BE2C (cell line): ENCODE results near the gene SP6.

Experiments used
- DNase-seq: peaks from one replicate; pipeline ENCODE4 v3.0.0-alpha.2; 2020
- H3K27me3 ChIP-seq: fragments of 250-450 bp; sonication (Bioruptor Pico); 2 replicates; pipeline ENCODE4 v1.5.1; 2020; ENCODE audit warnings: mild to moderate bottlenecking
- H3K36me3 ChIP-seq: fragments of 250-450 bp; sonication (Bioruptor Pico); 2 replicates; pipeline ENCODE4 v1.5.1; 2020; ENCODE audit warnings: mild to moderate bottlenecking
- H3K4me1 ChIP-seq: fragments of 250-450 bp; sonication (Bioruptor Pico); 2 replicates; pipeline ENCODE4 v1.5.1; 2020
- H3K4me3 ChIP-seq: 2 replicates; pipeline ENCODE4 v1.5.1; 2011; ENCODE audit warnings: low read depth, low read length
- H3K9me3 ChIP-seq: fragments of 250-450 bp; sonication (Bioruptor Pico); 2 replicates; pipeline ENCODE4 v1.5.1; 2020
- CTCF ChIP-seq: IDR thresholded peaks from 2 replicates; pipeline ENCODE4 v1.5.1; 2012; ENCODE audit warnings: mild to moderate bottlenecking, low read depth, low read length

The SP6 gene

GRCh38 chr17:47853616-47854015 lies 2.7 kb upstream of the SP6 start:
- DNase-seq = no peak
- H3K36me3 ChIP-seq = no peaks in the 10 kb centered on the region
- peaks cover 98% of the 10 kb centered on the region for H3K27me3 ChIP-seq
- no peak for TF ChIP-seq CTCF
- H3K4me3 ChIP-seq = no peak overlapping the region
- no peaks in the 10 kb centered on the region for H3K9me3 ChIP-seq
- no peaks in the 10 kb centered on the region for H3K4me1 ChIP-seq

- H3K9me3 ChIP-seq = no peaks in the 10 kb centered on the region
- H3K4me1 ChIP-seq = no peaks in the 10 kb centered on the region
- no peak overlapping the region for H3K4me3 ChIP-seq
- H3K36me3 ChIP-seq = no peaks in the 10 kb centered on the region
- no peak for TF ChIP-seq CTCF
- DNase-seq = no peak
- peaks cover 99% of the 10 kb centered on the region for H3K27me3 ChIP-seq
These were observed 1.4 kb upstream of the SP6 start for GRCh38 chr17:47852113-47852949.

DNA sequence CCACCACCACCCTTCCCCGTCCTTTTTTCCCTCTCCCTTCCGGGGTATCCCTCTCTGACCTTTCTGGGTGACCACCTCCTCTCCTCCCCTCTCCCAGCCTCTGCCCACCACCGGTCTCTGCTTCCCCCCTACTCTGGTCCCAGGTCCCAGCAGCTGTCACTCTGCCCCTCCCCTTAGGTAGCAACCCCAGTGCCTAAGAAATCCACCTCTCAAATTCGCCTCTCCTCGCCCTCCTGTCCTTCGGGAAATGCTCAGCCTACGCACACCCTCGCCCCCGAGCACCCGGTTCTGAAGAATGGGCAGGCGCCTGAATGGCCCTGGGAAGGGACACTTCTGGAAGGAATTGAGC lies 775 bp upstream of the SP6 start:
- TF ChIP-seq CTCF = no peak
- Histone ChIP-seq H3K36me3 (no peaks in the 10 kb centered on the region), H3K27me3 (peaks cover 99% of the 10 kb centered on the region), H3K9me3 (no peaks in the 10 kb centered on the region), H3K4me3 (no peak overlapping the region), H3K4me1 (no peaks in the 10 kb centered on the region)
- no peak for DNase-seq

DNA sequence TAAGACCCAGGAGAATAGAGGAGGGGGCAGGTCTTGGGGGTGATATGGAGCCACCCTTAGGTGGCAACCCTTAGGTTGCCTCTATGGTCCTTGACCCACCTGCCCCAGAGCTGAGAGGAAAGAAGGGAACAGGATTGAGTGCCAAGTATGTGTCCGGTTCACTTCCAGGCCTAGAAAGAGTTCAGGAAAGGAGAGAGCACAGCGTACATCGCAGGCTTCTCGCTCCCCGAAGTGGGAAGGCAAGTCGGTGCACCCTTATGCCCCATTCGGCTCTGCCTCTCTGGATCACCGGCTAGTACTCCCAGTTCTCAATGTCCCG lies 631 bp downstream of the SP6 start:
- peaks cover 99% of the 10 kb centered on the region for H3K27me3 ChIP-seq
- no peak overlapping the region for H3K4me3 ChIP-seq
- no peak for TF ChIP-seq CTCF
- H3K36me3 ChIP-seq = no peaks in the 10 kb centered on the region
- no peaks in the 10 kb centered on the region for H3K4me1 ChIP-seq
- no peaks in the 10 kb centered on the region for H3K9me3 ChIP-seq
- no peak for DNase-seq

GRCh38 chr17:47848198-47848513 lies 2.8 kb downstream of the SP6 start:
- H3K9me3 ChIP-seq = no peaks in the 10 kb centered on the region
- no peak for DNase-seq
- H3K36me3 ChIP-seq = no peaks in the 10 kb centered on the region
- no peak for TF ChIP-seq CTCF
- H3K27me3 ChIP-seq = peaks cover 88% of the 10 kb centered on the region
- no peak overlapping the region for H3K4me3 ChIP-seq
- peaks cover 3% of the 10 kb centered on the region; the same call in 1 of the 2 replicates for H3K4me1 ChIP-seq

- H3K4me1 ChIP-seq = peaks cover 3% of the 10 kb centered on the region; the same call in 1 of the 2 replicates
- DNase-seq = no peak
- H3K27me3 ChIP-seq = peaks cover 82% of the 10 kb centered on the region
- H3K9me3 ChIP-seq = no peaks in the 10 kb centered on the region
- H3K36me3 ChIP-seq = no peaks in the 10 kb centered on the region
- peak; percentile 26; the same call in 1 of the 2 replicates for TF ChIP-seq CTCF
- no peak overlapping the region for H3K4me3 ChIP-seq
These were observed 3.4 kb downstream of the SP6 start for GRCh38 chr17:47847341-47848197.
